SU-DHL-6 (cell line): ENCODE results near the gene STIP1.

Experiments used
- EZH2phosphoT487 ChIP-seq: fragments of 200-600 bp; sonication (generic), shearing (Covaris generic); conservative IDR thresholded peaks from 2 replicates; pipeline ENCODE4 v1.6.1; 2018; ENCODE audit warnings: mild to moderate bottlenecking, antibody characterized with exemption, low read length, moderate library complexity, mixed read lengths
- TF ChIP-seq, protein P1 (sequence below): fragments of 200-600 bp; sonication (generic); IDR thresholded peaks from one replicate; pipeline ENCODE4 v1.5.1; 2017; ENCODE audit warnings: antibody characterized with exemption, mild to moderate bottlenecking, low read length, moderate library complexity; ENCODE audit not compliant: insufficient read depth, poor library complexity, severe bottlenecking

GRCh38 chr11:64165481-64165841 is 20.5 kb upstream of the STIP1 start:
- TF ChIP-seq, protein P1, sequence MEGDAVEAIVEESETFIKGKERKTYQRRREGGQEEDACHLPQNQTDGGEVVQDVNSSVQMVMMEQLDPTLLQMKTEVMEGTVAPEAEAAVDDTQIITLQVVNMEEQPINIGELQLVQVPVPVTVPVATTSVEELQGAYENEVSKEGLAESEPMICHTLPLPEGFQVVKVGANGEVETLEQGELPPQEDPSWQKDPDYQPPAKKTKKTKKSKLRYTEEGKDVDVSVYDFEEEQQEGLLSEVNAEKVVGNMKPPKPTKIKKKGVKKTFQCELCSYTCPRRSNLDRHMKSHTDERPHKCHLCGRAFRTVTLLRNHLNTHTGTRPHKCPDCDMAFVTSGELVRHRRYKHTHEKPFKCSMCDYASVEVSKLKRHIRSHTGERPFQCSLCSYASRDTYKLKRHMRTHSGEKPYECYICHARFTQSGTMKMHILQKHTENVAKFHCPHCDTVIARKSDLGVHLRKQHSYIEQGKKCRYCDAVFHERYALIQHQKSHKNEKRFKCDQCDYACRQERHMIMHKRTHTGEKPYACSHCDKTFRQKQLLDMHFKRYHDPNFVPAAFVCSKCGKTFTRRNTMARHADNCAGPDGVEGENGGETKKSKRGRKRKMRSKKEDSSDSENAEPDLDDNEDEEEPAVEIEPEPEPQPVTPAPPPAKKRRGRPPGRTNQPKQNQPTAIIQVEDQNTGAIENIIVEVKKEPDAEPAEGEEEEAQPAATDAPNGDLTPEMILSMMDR = no peak
- TF ChIP-seq EZH2phosphoT487 = no peak
